ENCODE measurements around the gene LBX1. TPM values are rescaled to one million over a fixed set of nuclear protein-coding genes. Genes with fewer than 3 reads are reported as not detected.

The LBX1 gene
- total RNA-seq, 4 donors from 2014 or later, result 0.60 TPM; not detected in 3

GRCh38 chr10:101224910-101225823 is 4.1 kb downstream of the LBX1 start:
- H3K4me1 ChIP-seq, result peaks cover 0 to 78% (median 50%) of the 10 kb centered on the region in 4 donors
- no peak for TF ChIP-seq POLR2A (IDR thresholded peaks at IDR 0.05)
- TF ChIP-seq, protein P1, sequence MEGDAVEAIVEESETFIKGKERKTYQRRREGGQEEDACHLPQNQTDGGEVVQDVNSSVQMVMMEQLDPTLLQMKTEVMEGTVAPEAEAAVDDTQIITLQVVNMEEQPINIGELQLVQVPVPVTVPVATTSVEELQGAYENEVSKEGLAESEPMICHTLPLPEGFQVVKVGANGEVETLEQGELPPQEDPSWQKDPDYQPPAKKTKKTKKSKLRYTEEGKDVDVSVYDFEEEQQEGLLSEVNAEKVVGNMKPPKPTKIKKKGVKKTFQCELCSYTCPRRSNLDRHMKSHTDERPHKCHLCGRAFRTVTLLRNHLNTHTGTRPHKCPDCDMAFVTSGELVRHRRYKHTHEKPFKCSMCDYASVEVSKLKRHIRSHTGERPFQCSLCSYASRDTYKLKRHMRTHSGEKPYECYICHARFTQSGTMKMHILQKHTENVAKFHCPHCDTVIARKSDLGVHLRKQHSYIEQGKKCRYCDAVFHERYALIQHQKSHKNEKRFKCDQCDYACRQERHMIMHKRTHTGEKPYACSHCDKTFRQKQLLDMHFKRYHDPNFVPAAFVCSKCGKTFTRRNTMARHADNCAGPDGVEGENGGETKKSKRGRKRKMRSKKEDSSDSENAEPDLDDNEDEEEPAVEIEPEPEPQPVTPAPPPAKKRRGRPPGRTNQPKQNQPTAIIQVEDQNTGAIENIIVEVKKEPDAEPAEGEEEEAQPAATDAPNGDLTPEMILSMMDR (IDR thresholded peaks at IDR 0.05), result no peak
- TF ChIP-seq EP300 (IDR thresholded peaks at IDR 0.05), result no peak

DNA sequence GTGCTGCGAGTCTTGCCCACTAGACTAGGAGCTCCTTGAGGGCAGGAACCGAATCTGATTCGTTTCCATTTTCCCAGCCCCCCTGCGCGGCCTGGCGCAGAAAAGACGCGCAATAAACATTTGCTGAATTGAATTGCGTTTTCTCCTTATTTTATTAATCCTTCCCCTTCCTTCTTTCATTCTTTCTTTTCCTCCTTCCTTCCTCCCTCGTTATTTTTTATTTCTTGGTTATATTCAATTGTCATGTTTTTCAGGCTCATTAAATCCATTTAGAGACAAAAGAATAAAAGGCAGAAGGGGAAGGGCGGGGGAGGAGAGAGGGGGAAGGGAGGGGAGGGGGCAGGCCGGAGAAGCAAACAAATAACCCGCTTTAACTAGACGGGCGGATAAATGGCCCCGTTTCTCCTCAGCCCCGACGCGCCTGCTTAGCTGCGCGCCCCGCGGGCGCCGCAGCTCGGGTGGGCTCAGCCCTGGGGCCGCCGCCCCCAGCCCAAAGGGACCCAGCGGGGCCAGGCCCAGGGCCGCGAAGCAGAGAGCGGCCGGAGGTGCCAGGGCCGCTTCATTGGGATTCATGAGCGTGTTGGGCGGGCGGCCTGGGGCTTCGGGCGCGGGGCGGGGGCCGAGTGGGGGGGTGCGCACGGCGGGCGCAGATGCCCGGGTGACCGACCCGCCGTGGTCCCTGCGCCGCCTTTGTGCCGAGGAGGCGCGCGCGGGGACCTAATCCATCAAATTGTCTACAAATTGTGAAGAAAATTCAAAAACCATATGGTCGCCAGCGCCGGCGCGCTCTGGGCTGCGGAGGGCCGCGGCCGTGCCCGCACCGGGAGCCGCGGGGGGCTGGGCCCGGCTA is 5.0 kb downstream of the LBX1 start:
- no peak overlapping the region for H3K27ac ChIP-seq
- peaks cover 0 to 70% (median 42%) of the 10 kb centered on the region in 4 donors for H3K4me1 ChIP-seq
- no peak for DNase-seq (ENCODE audit: low spot score in 2 of 2)
- peak overlapping the region in 1 of 4 donors; percentile 27 for H3K4me3 ChIP-seq
- no peaks in the 10 kb centered on the region for H3K9me3 ChIP-seq
- 6% methylated on average over 27 to 44 of the region's 71 CpGs for WGBS, 2 donors
- no peaks in the 10 kb centered on the region for H3K36me3 ChIP-seq
- TF ChIP-seq, protein P1 (IDR thresholded peaks at IDR 0.05), result no peak
- no peak for TF ChIP-seq EP300 (IDR thresholded peaks at IDR 0.05)
- TF ChIP-seq POLR2A (IDR thresholded peaks at IDR 0.05), result no peak
- peaks cover 6 to 99% of the 10 kb centered on the region in 2 donors for H3K27me3 ChIP-seq

More at GRCh38 chr10:101224910-101225823, 4.1 kb downstream of the LBX1 start:
- H3K9me3 ChIP-seq, result no peaks in the 10 kb centered on the region
- no peaks in the 10 kb centered on the region for H3K36me3 ChIP-seq
- no peak for DNase-seq (ENCODE audit: low spot score in 2 of 2)
- peak overlapping the region in 2 of 4 donors; percentile 8 to 27 for H3K4me3 ChIP-seq
- H3K27me3 ChIP-seq, result peaks cover 6 to 99% of the 10 kb centered on the region in 2 donors
- 3 to 4% methylated on average over 50 to 51 of the region's 53 CpGs for WGBS, 2 donors
- H3K27ac ChIP-seq, result no peak overlapping the region

- no peak for TF ChIP-seq EP300 (IDR thresholded peaks at IDR 0.05)
- TF ChIP-seq, protein P1 (IDR thresholded peaks at IDR 0.05), result no peak
- TF ChIP-seq POLR2A (IDR thresholded peaks at IDR 0.05), result no peak
- WGBS, 2 donors, result 8 to 10% methylated on average over 37 to 40 of the region's 50 CpGs
- H3K27me3 ChIP-seq, result peaks cover 6 to 100% of the 10 kb centered on the region in 2 donors
- no peaks in the 10 kb centered on the region for H3K36me3 ChIP-seq
- peaks cover 0 to 61% (median 37%) of the 10 kb centered on the region in 4 donors for H3K4me1 ChIP-seq
- peak overlapping the region in 2 of 4 donors; percentile 42 to 45 for H3K4me3 ChIP-seq
- no peaks in the 10 kb centered on the region for H3K9me3 ChIP-seq
- no peak overlapping the region for H3K27ac ChIP-seq
- DNase-seq (ENCODE audit: low spot score in 2 of 2), result no peak
Observed at GRCh38 chr10:101223274-101224059, 5.8 kb downstream of the LBX1 start.

- Histone ChIP-seq H3K36me3 (no peaks in the 10 kb centered on the region), H3K4me1 (peaks cover 0 to 59% (median 37%) of the 10 kb centered on the region in 4 donors), H3K4me3 (peak overlapping the region in 3 of 4 donors; percentile 11 to 45 (median 42)), H3K9me3 (no peaks in the 10 kb centered on the region), H3K27ac (no peak overlapping the region), H3K27me3 (peaks cover 6 to 100% of the 10 kb centered on the region in 2 donors)
- 1 to 3% methylated on average over 41 of the region's 42 CpGs for WGBS, 2 donors
- TF ChIP-seq, protein P1 (IDR thresholded peaks at IDR 0.05), result no peak
- TF ChIP-seq EP300 (IDR thresholded peaks at IDR 0.05), result peak in 1 of 2 donors; percentile 14
- no peak for TF ChIP-seq POLR2A (IDR thresholded peaks at IDR 0.05)
- no peak for DNase-seq (ENCODE audit: low spot score in 2 of 2)
Observed at GRCh38 chr10:101222683-101223273, 6.5 kb downstream of the LBX1 start.
